ENCODE measurements around the gene STXBP3. TPM values are rescaled to one million over a fixed set of nuclear protein-coding genes. Genes with fewer than 3 reads are reported as not detected.

Gene STXBP3
- total and polyA plus RNA-seq, 3 donors from 2014 or later: 22.7 to 71.8 (median 59.6) TPM

DNA sequence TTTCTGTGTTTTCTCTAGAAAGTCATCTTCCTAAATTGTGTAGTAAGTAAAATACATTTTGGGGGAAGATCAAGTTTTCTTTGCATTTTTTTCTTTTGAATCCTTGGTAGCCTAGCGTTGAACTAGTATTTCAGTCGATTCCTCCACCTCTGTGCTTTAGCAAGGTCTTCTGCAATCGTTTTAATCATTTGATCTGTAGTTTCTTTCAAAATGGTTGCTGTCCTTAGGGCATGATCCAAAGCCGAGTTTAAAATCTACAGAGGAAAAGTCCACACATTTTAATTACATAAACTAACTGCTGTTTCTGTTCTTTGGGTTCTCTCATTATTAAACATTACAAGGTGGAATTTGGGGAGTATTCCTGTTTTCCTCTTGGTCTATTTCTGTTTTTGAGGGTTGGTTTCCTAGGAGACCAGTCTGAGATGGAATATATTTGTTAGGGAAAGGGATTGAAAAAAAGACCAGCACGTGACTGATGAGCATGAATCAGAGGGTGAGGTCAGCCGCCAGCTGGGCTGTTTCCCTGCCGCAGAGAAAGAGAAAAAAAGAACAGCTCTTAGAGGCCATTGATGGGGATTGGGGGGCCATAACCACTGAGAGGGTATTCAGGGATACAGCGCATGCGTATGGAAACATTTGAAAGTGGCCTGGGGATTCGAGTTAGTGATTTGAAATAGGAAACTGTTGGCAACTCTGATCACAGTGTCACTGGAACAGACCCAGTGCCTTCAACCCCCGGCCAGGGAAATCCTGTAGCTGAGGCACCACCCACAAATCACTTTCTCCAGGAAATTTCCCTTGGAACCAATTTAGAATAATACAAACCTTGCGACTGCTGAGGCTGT is 69.8 kb downstream of the STXBP3 start:
- Histone ChIP-seq H3K27ac (peak overlapping the region; percentile 21 to 78), H3K4me1 (peaks cover 13% of the 10 kb centered on the region), H3K4me3 (no peak overlapping the region), H3K36me3 (ENCODE audit: low read depth, missing control alignments) (no peaks in the 10 kb centered on the region), H3K27me3 (no peaks in the 10 kb centered on the region), H3K9me3 (no peaks in the 10 kb centered on the region)
- intact Hi-C loops (cut with DNase I; ENCODE audit: low total_unique reads): no loop called here
- no peak for TF ChIP-seq CTCF (IDR thresholded peaks at IDR 0.05)
- no peak for TF ChIP-seq POLR2A (IDR thresholded peaks at IDR 0.05)
- WGBS, 2 donors: 16 to 22% methylated on average over 12 of the region's 12 CpGs
- DNase-seq: peak; percentile 68

DNA sequence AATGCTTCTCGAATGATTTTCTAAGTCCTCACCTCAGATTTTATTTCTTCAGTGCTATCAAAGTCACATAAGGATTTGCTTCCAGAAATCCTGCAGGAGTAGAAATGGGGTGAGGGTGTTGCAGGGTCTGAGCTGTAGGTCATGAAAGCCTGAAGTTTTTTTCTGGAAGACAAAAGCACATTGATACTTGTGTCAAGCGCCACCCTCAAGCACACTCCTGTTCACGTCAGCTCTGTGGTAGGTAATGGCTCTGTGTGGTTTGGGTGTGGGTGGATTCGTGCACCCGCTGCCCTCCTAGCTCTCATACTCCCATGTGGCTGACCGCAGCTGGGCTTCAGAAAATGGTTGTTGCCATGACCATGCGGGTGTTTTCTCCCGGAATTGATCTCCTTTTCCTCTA is 70.5 kb downstream of the STXBP3 start:
- no peaks in the 10 kb centered on the region for H3K9me3 ChIP-seq
- no peak overlapping the region for H3K4me3 ChIP-seq
- 18 to 40% methylated on average over 8 of the region's 8 CpGs for WGBS, 2 donors
- H3K36me3 ChIP-seq (ENCODE audit: low read depth, missing control alignments): no peaks in the 10 kb centered on the region
- no peak for TF ChIP-seq CTCF (IDR thresholded peaks at IDR 0.05)
- TF ChIP-seq POLR2A (IDR thresholded peaks at IDR 0.05): no peak
- intact Hi-C loops (cut with DNase I; ENCODE audit: low total_unique reads): no loop called here
- H3K4me1 ChIP-seq: peaks cover 13% of the 10 kb centered on the region
- no peaks in the 10 kb centered on the region for H3K27me3 ChIP-seq
- peak; percentile 35 for DNase-seq
- H3K27ac ChIP-seq: peak overlapping the region; percentile 21 to 78

DNA sequence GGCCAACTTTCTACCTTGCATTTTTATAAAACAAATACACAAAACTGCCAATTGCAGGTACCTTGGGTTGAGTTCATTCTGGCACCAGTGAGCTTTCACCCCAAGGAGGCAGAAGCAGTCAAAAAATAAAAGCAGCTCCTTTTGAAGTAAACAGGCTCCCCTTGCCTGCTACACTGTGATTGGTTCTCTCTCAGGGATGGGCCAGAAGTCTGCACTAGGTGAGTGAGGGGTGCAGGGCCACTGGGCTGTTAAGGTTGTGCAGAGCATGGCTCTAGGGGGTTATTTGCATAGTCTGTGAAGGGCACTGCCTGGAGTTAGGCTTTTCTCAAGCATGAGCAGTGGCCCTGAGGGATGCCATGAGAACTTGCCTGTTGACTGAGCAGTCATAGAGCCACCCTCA is 71.3 kb downstream of the STXBP3 start:
- intact Hi-C loops (cut with DNase I; ENCODE audit: low total_unique reads): no loop called here
- no peak overlapping the region for H3K27ac ChIP-seq

GRCh38 chr1:108819878-108820277 is 73.4 kb downstream of the STXBP3 start:
- 70 to 72% methylated on average over 5 of the region's 5 CpGs for WGBS, 2 donors
- Histone ChIP-seq H3K27me3 (no peaks in the 10 kb centered on the region), H3K36me3 (ENCODE audit: low read depth, missing control alignments) (no peaks in the 10 kb centered on the region), H3K9me3 (no peaks in the 10 kb centered on the region), H3K4me3 (no peak overlapping the region), H3K27ac (no peak overlapping the region), H3K4me1 (peaks cover 12% of the 10 kb centered on the region)
- DNase-seq: no peak
- no peak for TF ChIP-seq POLR2A (IDR thresholded peaks at IDR 0.05)
- no peak for TF ChIP-seq CTCF (IDR thresholded peaks at IDR 0.05)
- intact Hi-C loops (cut with DNase I; ENCODE audit: low total_unique reads): no loop called here

More for the DNA sequence above, 71.3 kb downstream of the STXBP3 start:
- Histone ChIP-seq H3K9me3 (no peaks in the 10 kb centered on the region), H3K36me3 (ENCODE audit: low read depth, missing control alignments) (no peaks in the 10 kb centered on the region), H3K4me1 (peaks cover 13% of the 10 kb centered on the region), H3K27me3 (no peaks in the 10 kb centered on the region), H3K4me3 (no peak overlapping the region)
- TF ChIP-seq CTCF (IDR thresholded peaks at IDR 0.05) (no peak), POLR2A (IDR thresholded peaks at IDR 0.05) (no peak)
- DNase-seq: no peak

DNA sequence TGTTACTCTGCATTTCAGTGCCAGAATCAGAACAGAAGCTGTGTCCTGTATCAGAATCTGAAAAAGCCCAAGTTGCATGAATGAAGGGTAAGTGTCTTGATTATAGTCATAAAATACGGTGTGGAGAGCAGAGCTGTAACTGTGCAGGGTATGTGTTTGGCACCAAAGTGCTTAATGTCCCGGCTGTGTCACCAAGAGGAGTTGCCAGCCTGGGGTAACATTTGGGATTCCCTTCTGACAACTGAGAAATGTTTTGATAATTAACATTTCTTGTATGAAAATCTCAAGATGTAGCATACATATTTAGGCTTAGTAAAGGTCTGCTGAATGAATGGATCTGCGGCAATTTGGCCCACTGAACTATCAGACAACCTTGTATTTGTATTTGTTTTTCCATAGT is 77.2 kb downstream of the STXBP3 start:
- TF ChIP-seq CTCF (IDR thresholded peaks at IDR 0.05) (no peak), POLR2A (IDR thresholded peaks at IDR 0.05) (no peak)
- no peaks in the 10 kb centered on the region for H3K36me3 ChIP-seq (ENCODE audit: low read depth, missing control alignments)
- H3K4me3 ChIP-seq: no peak overlapping the region
- no peaks in the 10 kb centered on the region for H3K27me3 ChIP-seq
- WGBS, 2 donors: 51 to 81% methylated on average over 3 of the region's 3 CpGs
- no peak overlapping the region for H3K27ac ChIP-seq
- H3K9me3 ChIP-seq: no peaks in the 10 kb centered on the region
- intact Hi-C loops (cut with DNase I; ENCODE audit: low total_unique reads): no loop called here
- peaks cover 7% of the 10 kb centered on the region for H3K4me1 ChIP-seq
- DNase-seq: no peak
